Upper lobe of right lung (tissue), 1 donor: ENCODE results near the gene USP37. TPM values are rescaled to one million over a fixed set of nuclear protein-coding genes. Genes with fewer than 3 reads are reported as not detected.

ENCODE experiments used
- ATAC-seq: fragments of 200-7000 bp; cut with Tn5 transposase; one replicate; pipeline ENCODE4 v1.9.1; 2020; ENCODE audit warnings: mild to moderate bottlenecking, moderate library complexity
- DNase-seq: peaks from one replicate; pipeline ENCODE4 v3.0.0-alpha.2; 2020
- H3K27ac ChIP-seq: fragments of 200-600 bp; one replicate; pipeline ENCODE4 v1.8.0; 2022
- H3K27me3 ChIP-seq: fragments of 200-600 bp; one replicate; pipeline ENCODE4 v1.8.0; 2022; ENCODE audit warnings: mild to moderate bottlenecking
- H3K36me3 ChIP-seq: fragments of 200-600 bp; one replicate; pipeline ENCODE4 v1.8.0; 2022
- H3K4me1 ChIP-seq: fragments of 200-600 bp; one replicate; pipeline ENCODE4 v1.8.0; 2022
- H3K4me3 ChIP-seq: fragments of 200-600 bp; one replicate; pipeline ENCODE4 v1.8.0; 2022; ENCODE audit warnings: mild to moderate bottlenecking
- H3K9me3 ChIP-seq: fragments of 200-600 bp; one replicate; pipeline ENCODE4 v1.8.0; 2022
- CTCF ChIP-seq: fragments of 200-600 bp; IDR thresholded peaks from one replicate; pipeline ENCODE4 v1.8.0; 2022; ENCODE audit warnings: antibody characterized with exemption
- intact Hi-C: fragments of 100-400 bp; cut with DNase I; formaldehyde crosslinking; loops from one replicate; pipeline ENCODE4 v1.11.0; 2022
- total RNA-seq: library from RNA; stranded (reverse); fragmentation: NEBNext Ultra II Directional; extraction: Animal tissue kit (Norgen Biotek cat#: 25700); gene quantifications from one replicate; pipeline ENCODE4 v1.2.1, GENCODE V29; 2021
- donor health status: DM: no; HTN: yes; CAD: no; lungs with severe emphysema.

Gene USP37
- total RNA-seq, 1 donor from 2014 or later, result 13.8 TPM

GRCh38 chr2:218407717-218408116 is 160.4 kb downstream of the USP37 start:
- ATAC-seq, result no peak
- intact Hi-C loops, result no loop called here
- H3K27ac ChIP-seq, result peak overlapping the region; percentile 86

GRCh38 chr2:218406949-218407618 is 161.1 kb downstream of the USP37 start:
- no peaks in the 10 kb centered on the region for H3K27me3 ChIP-seq
- H3K36me3 ChIP-seq, result peaks cover 32% of the 10 kb centered on the region
- intact Hi-C loops, result no loop called here
- H3K9me3 ChIP-seq, result no peaks in the 10 kb centered on the region
- H3K27ac ChIP-seq, result peak overlapping the region; percentile 86
- peaks cover 33% of the 10 kb centered on the region for H3K4me1 ChIP-seq
- TF ChIP-seq CTCF, result no peak
- DNase-seq (peak; percentile 87), ATAC-seq (peak; percentile 17)
- peak overlapping the region; percentile 53 for H3K4me3 ChIP-seq

More at GRCh38 chr2:218407717-218408116, 160.4 kb downstream of the USP37 start:
- Histone ChIP-seq H3K4me3 (no peak overlapping the region), H3K4me1 (peaks cover 32% of the 10 kb centered on the region), H3K36me3 (peaks cover 26% of the 10 kb centered on the region), H3K9me3 (no peaks in the 10 kb centered on the region), H3K27me3 (no peaks in the 10 kb centered on the region)
- no peak for DNase-seq
- no peak for TF ChIP-seq CTCF

- peak; percentile 74 for TF ChIP-seq CTCF
- DNase-seq (peak; percentile 99), ATAC-seq (peak; percentile 92)
- no peaks in the 10 kb centered on the region for H3K9me3 ChIP-seq
- peak overlapping the region; percentile 86 for H3K27ac ChIP-seq
- H3K36me3 ChIP-seq, result peaks cover 39% of the 10 kb centered on the region
- peak overlapping the region; percentile 53 for H3K4me3 ChIP-seq
- intact Hi-C loops, result no loop called here
- no peaks in the 10 kb centered on the region for H3K27me3 ChIP-seq
- peaks cover 40% of the 10 kb centered on the region for H3K4me1 ChIP-seq
Observed at GRCh38 chr2:218406209-218406948, 161.8 kb downstream of the USP37 start.

GRCh38 chr2:218405746-218406208 is 162.4 kb downstream of the USP37 start:
- peak; percentile 14 for ATAC-seq

More at GRCh38 chr2:218405746-218406208, 162.4 kb downstream of the USP37 start:
- Histone ChIP-seq H3K27ac (peak overlapping the region; percentile 84), H3K9me3 (no peaks in the 10 kb centered on the region), H3K4me1 (peaks cover 44% of the 10 kb centered on the region), H3K36me3 (peaks cover 41% of the 10 kb centered on the region), H3K27me3 (no peaks in the 10 kb centered on the region), H3K4me3 (peak overlapping the region; percentile 44)
- TF ChIP-seq CTCF, result no peak
- DNase-seq, result peak; percentile 73
- intact Hi-C loops, result no loop called here
